T47D (cell line): Measurements from ENCODE around the gene SETX.
A peak's percentile ranks its signal among the peaks of the same experiment; 100 is the strongest.

Experiments used
- DNase-seq, 2 experiments: peaks; one replicate each; pipeline versions ENCODE4 v3.0.0 to v3.0.0-alpha.2; 2011 to 2012; ENCODE audit warnings: low read depth in 1 of 2, low spot score in 1 of 2
- JUND ChIP-seq: IDR thresholded peaks from 2 replicates; pipeline ENCODE4 v1.6.1; 2012; ENCODE audit warnings: low read depth
- in situ Hi-C: cut with HindIII; loops from 2 replicates; pipeline ENCODE4 v1.10.0; 2016; ENCODE audit warnings: low sequenced_read_pairs, low pct_unique_long_range_greater_than_20kb

SETX gene

DNA sequence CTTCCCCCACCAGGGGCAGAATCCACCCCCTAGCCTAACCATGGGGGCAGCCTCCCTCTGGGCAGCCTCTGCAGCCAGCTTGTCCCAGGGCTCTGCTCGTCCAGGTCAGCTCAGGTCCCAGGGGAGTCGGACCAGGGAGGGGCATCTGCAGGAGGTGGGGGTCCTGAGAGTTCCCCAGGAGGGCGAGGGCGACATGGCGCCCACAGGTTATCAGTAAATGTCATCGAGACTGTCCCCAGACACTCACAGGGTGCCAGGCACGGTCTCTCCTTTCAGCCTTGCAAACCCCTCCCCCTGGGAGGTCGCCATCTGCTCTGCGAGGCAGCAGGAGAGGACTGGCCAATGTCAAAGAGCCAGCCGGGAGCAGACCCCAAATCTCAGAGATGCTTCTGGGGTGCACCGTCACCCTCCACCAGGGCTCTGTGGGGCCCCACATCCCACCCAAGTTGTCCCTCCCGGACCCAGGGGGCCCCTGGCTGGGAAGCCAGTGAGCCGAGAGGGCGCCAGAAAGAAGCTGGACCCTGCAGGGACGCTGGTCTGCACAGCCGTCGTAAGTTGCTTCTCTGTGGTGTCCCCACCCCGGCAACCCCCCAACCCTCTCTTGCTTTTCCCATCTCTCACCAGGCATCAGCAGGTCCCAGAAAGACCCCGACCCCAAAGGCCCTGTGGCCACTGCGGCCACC, 123.6 kb downstream of the SETX start:
- TF ChIP-seq JUND: no peak
- DNase-seq: no peak
- in situ Hi-C loops: no loop called here

DNA sequence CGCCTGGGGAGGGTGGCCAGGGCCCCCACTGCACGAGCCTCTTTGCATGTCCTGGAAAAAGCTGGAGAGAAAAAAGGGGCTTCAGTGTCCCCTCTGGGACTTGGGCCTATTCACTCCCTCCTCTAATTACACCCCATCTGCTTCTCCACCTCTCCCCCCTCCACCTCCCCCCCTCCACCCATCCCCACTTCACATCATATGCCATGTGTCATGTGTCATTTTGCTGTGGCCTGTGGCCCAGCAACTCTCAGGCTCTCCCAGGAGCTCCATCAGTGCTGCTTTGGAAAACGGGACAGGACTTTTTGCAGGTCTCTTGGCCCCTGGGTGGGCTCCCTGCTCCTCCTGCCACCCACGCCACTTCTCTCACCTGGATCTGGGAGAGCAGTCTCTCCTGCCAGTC, 124.2 kb downstream of the SETX start:
- no peak for DNase-seq
- in situ Hi-C loops: no loop called here
- no peak for TF ChIP-seq JUND

DNA sequence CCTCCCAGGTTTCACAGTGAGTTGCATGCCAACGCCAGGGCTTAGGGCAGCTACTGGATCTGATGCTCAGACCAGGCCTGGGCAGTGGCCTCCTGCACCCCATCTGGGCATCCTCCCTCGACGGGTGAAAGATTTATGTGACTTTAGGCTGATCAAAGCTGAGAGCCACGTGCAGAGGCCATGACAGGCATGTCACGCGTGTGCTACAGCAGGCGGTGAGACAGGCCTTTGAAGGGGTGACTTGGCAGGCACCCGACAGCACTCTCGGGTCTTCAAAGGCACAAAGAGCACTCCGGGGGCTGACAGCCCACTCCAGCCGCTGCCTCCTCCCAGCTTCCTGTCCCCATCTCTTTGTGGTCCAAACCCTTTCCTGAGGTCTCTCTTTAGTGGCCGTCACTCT, 126.7 kb downstream of the SETX start:
- in situ Hi-C loops: no loop called here
- no peak for DNase-seq
- no peak for TF ChIP-seq JUND

DNA sequence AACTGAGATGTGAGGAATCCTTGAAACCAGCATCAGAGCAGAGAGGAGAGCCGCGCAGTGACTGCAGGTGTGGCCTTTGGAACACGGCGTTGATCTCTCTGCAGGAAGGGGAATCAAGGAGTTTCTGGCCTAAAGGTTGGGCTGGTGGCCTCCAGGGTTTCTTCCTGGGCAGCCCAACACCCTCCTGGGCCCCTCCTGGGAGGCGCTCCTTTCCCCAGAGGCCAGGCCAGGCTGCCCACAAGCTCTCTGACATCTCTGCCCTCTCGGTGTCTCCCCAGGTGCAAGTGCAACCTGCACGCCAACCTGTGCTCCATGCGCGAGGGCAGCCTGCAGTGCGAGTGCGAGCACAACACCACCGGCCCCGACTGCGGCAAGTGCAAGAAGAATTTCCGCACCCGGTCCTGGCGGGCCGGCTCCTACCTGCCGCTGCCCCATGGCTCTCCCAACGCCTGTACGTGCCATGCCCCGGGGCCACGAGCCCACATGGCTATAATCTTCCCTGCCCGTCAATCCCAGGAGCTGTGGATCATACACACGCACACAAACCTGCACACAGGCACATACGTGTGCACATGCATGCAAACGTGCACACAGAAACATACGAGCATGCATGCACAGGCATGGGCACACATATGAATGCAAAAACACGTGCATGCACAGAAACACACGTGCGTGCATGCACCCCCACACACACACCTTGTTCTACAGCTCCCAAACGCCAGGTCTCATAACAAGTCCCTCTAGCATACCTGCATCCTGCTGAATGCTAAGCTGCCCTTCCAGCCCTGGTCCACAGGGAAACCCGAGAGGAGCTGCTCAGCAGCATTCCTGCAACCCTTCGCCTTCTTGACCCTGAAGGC, 128.0 kb downstream of the SETX start:
- in situ Hi-C loops: no loop called here
- no peak for TF ChIP-seq JUND
- no peak for DNase-seq

DNA sequence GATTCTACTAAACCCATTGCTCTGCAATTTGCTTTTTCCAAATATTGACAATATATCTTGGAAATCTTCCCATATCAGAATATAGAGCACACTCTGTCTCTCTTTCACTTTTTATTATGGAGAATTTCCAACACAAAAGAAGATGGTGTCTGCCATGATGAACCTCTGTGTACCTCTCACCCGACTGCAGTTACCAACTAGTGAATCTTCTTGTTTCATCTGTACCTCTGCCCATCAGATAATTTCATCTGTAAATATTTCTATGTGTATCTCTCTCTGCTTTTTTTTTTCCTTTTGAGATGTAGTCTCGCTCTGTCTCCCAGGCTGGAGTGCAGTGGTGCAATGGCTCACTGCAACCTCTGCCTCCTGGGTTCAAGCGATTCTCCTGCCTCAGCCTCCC, 130.1 kb downstream of the SETX start:
- no peak for TF ChIP-seq JUND
- in situ Hi-C loops: no loop called here
- no peak for DNase-seq

DNA sequence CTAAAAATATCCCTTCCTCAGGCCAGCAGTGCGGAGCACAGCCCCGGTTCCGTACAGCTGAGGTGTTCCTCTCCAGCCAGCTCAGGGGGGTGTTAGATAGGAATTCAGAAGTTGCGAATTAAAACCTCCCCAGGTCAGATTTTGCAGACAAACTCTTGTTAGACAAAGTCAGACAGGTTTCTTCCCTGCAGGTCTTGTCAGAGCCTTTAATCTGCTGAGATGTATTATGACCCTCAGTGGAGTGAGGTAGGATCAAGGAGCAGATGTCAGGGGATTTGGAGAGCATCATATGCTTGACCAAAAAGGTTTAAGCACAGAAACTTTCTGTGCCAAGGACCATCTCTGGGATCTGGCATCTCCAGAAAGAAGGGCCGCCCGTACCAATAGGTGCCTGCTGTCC, 132.8 kb downstream of the SETX start:
- in situ Hi-C loops: no loop called here
- DNase-seq: no peak
- no peak for TF ChIP-seq JUND

DNA sequence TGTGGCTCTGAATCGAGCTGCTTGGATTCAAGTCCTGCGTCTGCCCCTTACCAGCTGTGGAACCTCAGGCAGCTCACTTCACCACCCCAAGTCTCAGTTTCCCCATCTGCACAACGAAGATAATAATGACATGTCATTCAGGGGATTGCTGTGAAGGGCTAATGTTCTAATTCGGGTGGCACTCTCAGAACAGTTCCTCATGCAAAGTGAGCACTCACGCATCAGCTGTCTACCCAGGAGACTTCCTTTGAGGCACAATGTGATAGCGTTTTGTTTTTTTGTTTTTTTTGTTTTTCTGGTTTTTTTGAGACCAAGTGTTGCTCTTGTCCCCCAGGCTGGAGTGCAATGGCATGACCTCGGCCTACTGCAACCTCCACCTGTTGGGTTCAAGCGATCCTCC, 136.6 kb downstream of the SETX start:
- in situ Hi-C loops: no loop called here
- DNase-seq: no peak
- no peak for TF ChIP-seq JUND

DNA sequence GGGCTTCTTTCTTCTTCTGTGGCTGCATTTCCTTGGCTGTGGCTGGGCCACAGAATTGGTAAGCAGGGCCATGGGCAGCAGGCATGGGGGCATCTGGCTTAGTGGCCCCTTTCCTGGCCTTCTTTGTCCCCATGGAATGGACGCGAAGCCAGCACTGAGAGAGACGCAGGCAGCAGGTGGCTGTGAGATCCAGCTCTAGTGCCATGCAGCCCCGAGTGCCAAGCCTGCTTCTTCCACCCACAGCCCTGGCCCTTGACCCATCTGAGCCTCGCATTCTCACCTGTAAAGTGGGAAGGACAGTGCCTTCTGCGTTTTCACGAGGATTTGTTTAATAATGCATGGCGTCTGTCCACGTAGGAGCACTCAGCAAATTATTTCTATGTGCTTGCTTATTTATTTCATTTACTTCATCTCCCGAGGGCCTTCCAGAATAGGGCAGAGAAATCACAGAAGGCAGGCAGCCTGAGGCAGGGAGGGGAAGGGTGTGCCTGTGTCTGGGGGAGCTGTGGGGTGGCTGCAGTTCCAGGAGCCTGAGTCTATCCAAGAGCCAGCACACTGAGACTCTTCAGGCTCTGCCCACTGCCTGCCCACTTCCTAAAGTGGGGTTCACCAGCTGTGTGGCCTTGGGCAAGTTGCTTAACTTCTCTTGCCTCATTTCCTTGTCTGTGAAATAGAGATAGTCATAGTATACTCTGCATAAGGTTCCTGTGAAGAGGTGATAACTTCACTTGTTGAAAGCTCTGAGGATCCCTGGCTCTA, 137.7 kb downstream of the SETX start:
- no peak for TF ChIP-seq JUND
- DNase-seq: no peak
- in situ Hi-C loops: no loop called here

DNA sequence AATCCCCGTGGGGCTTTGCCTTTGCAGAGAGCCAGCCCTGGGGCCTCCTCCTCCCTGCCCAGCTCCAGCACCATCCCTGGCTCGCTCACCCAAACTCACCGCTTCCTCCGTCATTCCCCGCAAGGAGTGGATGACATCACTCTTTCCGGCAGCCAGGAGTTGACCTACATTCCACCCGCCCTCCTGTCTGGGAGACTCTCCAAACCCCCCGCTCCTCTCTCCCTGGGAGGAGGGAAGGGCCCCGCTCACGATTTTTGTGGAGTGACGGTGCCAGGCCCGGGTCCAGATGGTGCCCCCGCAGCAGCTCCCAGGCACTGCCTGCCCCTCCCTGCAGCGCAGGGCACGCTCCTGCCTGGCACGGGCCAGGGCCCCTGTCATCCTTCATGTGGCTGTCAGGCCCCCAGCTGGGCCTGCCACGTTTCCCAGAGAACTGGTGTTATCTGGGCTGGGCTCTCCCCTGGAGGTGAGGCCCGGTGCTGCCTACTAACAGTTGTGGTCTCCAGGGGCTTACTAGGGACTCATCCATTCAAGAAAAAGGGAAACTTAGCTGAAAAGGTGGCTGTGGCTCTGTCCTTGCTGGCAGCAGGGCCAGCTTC, 140.7 kb downstream of the SETX start:
- no peak for TF ChIP-seq JUND
- in situ Hi-C loops: no loop called here
- peak; percentile 33 to 43 for DNase-seq

DNA sequence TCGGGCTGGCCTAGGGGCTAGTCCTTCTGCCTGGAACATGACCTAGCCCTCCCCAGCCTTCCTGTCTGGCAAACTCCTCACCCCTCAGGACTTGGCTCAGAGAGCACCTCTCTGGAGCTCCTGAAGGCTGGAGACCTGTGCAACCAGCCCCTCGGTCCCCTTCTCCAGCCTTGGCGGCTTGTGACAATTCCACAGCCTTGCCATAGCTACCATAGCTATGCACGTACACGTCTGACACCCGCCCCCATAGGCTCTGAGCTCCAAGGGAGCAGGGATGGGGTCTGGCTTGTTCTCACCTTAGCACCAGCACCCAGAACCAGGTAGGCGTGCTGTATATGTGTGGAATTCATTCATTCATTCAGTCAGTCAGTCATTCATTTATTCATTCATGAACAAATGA, 143.2 kb downstream of the SETX start:
- in situ Hi-C loops: no loop called here
- no peak for TF ChIP-seq JUND
- no peak for DNase-seq
